ENCODE results near the gene CIRBP. TPM values are rescaled to one million over a fixed set of nuclear protein-coding genes. Genes with fewer than 3 reads are reported as not detected.

Gene CIRBP
- total and polyA plus RNA-seq, 2 of the 13 experiments (the other 11 are each of a cell fraction or from before 2014, with no cell fraction given): 133 to 140 TPM

- TF ChIP-seq ZNF766 (CRISPR knock-in tag; IDR thresholded peaks at IDR 0.05; ENCODE audit: borderline replicate concordance) (no peak), MLLT10 (CRISPR knock-in tag; IDR thresholded peaks at IDR 0.05) (no peak), PCBP1 (IDR thresholded peaks at IDR 0.05; ENCODE audit: borderline replicate concordance, low read depth, low read length) (no peak), FOXA1 (IDR thresholded peaks at IDR 0.05) (no peak), FOXA1 (CRISPR knock-in tag; IDR thresholded peaks at IDR 0.05) (no peak; the same call in 1 of the 2 replicates), JUND (CRISPR knock-in tag; IDR thresholded peaks at IDR 0.05) (0 out of 2 replicates have a peak, but pooled peaks have one; percentile 7), SNAPC2 (CRISPR knock-in tag; IDR thresholded peaks at IDR 0.05) (no peak), ZSCAN31 (CRISPR knock-in tag; IDR thresholded peaks at IDR 0.05; ENCODE audit: low read depth) (no peak), MIXL1 (CRISPR knock-in tag; IDR thresholded peaks at IDR 0.05) (no peak), ZNF101 (CRISPR knock-in tag; IDR thresholded peaks at IDR 0.05; ENCODE audit: borderline replicate concordance, low read depth) (no peak), GATAD2A (CRISPR knock-in tag; IDR thresholded peaks at IDR 0.05) (no peak), ZFAT (CRISPR knock-in tag; conservative IDR thresholded peaks at IDR 0.05) (no peak), ZNF414 (CRISPR knock-in tag; IDR thresholded peaks at IDR 0.05) (peak; percentile 76; the same call in 1 of the 2 replicates), ZNF180 (CRISPR knock-in tag; IDR thresholded peaks at IDR 0.05; ENCODE audit: borderline replicate concordance, low read depth) (no peak), ZNF431 (CRISPR knock-in tag; IDR thresholded peaks at IDR 0.05; ENCODE audit: borderline replicate concordance, low read depth) (no peak), HMG20B (CRISPR knock-in tag; conservative IDR thresholded peaks at IDR 0.05) (no peak), ZNF674 (CRISPR knock-in tag; IDR thresholded peaks at IDR 0.05; ENCODE audit: low read depth) (no peak), ZMAT5 (CRISPR knock-in tag; IDR thresholded peaks at IDR 0.05; ENCODE audit: borderline replicate concordance, low read depth) (no peak), ZNF484 (CRISPR knock-in tag; IDR thresholded peaks at IDR 0.05; ENCODE audit: borderline replicate concordance, low read depth) (no peak), ZNF30 (CRISPR knock-in tag; IDR thresholded peaks at IDR 0.05) (no peak), ZMYM4 (CRISPR knock-in tag; IDR thresholded peaks at IDR 0.05) (no peak), HIC2 (CRISPR knock-in tag; IDR thresholded peaks at IDR 0.05; ENCODE audit: low read depth) (no peak), NCOA5 (CRISPR knock-in tag; IDR thresholded peaks at IDR 0.05) (no peak), ZBTB2 (CRISPR knock-in tag; IDR thresholded peaks at IDR 0.05; ENCODE audit: low read depth) (peak; percentile 38; the same call in 1 of the 2 replicates), TCF7L2 (IDR thresholded peaks at IDR 0.05; ENCODE audit: low read depth, low read length) (no peak), ZNF589 (CRISPR knock-in tag; conservative IDR thresholded peaks at IDR 0.05) (0 out of 2 replicates have a peak, but pooled peaks have one; percentile 38), ZFP36 (IDR thresholded peaks at IDR 0.05; ENCODE audit: borderline replicate concordance, low read depth, low read length, partially characterized antibody) (no peak), SP140L (CRISPR knock-in tag; IDR thresholded peaks at IDR 0.05; ENCODE audit: borderline replicate concordance) (no peak)
Observed at GRCh38 chr19:1259876-1260748, 9.0 kb upstream of the CIRBP start (continued).

Data from HepG2 (cell line).